GM18502 (cell line): Measurements from ENCODE around the gene ACTG1.

Source experiments
- ATAC-seq: cut with Tn5 transposase; IDR thresholded peaks from one replicate; pipeline ENCODE4 v1.9.1; 2021; ENCODE audit warnings: mild to moderate bottlenecking; ENCODE audit not compliant: unreplicated experiment, poor library complexity

Gene ACTG1

GRCh38 chr17:81545160-81545949 lies 32.8 kb upstream of the ACTG1 start:
- no peak for ATAC-seq

DNA sequence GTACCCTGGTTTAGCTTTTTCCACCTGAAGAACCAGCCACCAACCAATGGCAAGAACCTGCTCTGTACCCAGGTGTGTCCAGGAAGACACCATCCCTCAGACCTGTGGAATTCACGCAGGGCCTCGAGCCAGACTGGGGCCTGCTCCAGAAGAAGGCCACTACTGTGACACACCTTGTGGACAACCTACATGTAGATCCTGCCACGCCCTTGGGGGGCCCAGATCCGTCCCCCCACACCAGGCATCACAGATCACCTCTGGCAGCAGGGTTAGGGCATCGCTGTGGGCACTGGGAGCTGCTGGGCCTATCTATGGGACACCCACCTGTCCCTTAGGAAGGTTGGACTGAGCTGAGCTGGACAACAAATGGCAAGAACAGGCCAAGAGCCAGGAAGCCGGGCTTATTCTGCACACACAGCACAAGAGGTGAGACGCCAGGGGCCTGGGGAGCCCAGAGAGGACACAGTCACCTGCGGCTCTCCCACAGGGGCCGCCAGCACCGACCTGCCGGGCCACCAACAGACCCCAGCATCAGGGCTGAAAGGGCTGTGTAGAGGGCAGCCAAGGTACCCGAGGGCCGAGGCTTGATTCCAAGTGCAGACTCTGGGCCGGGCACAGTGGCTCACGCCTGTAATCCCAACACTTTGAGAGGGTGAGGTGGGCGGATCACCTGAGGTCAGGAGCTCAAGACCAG lies 31.8 kb upstream of the ACTG1 start:
- no peak for ATAC-seq

- no peak for ATAC-seq
Observed at GRCh38 chr17:81543756-81544155, 31.2 kb upstream of the ACTG1 start.

GRCh38 chr17:81543339-81543675 lies 30.7 kb upstream of the ACTG1 start:
- ATAC-seq: no peak

DNA sequence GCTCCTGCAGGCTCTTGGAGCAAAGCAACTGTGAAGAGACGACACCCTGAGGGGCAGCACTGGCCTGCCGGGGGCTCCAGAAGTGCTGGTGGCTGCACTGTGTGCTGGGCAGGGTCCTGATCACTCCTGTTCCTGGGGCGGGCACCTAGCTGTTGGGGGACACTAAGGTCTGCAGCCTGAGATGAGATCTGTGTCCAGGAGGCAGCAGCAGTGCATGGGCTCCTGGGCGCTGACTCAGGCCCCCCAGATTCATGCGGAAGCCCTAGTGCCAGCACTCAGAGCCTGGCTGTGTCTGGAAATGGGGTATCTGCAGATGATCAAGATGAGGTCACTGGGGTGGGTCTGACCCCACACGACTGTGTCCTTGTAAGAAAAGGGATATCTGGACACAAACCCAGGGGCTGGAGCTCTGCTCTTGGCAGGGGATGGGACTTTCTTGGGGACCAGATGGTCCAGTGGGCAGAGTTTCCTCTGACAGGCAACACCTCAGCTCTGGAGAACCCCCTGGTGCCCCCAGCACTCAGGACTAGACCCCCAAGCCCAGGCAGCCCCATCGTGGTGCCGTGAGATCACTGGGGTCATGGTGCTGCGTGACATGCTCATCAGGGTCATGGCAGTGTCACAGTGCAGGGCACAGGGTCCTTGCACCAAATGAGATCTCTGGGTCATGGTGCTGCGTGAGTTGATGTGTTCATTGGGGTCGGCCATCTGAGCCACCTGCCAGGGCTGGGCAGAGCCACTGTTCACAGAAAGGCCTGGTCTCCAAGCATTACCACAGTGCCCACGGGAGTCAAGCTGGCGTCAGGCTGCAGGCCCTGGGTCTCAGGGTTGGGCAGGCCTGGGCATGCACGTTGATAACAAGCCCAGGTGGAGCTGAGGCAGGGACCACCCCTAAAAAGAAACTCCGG lies 30.1 kb upstream of the ACTG1 start:
- no peak for ATAC-seq

- ATAC-seq: no peak
Observed at GRCh38 chr17:81541123-81541522, 28.5 kb upstream of the ACTG1 start.

DNA sequence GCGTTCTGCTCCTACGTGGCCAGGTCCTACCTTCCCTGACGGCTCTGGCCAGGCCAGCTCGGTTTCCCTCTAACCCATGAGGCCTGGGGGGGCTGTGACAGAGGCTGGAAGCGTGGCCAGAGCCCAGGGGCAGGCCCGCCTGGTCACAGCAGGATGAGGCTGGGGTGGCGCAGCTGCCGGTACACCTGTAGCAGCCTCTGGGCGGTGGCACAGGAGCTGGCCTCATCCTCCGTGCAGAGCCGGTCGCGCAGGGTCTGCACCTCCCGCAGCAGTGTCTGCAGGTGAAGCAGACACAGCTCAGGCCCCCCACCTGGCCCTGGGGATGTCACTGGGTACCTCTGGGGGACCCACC lies 28.1 kb upstream of the ACTG1 start:
- no peak for ATAC-seq

GRCh38 chr17:81539961-81540675 lies 27.5 kb upstream of the ACTG1 start:
- ATAC-seq: no peak

DNA sequence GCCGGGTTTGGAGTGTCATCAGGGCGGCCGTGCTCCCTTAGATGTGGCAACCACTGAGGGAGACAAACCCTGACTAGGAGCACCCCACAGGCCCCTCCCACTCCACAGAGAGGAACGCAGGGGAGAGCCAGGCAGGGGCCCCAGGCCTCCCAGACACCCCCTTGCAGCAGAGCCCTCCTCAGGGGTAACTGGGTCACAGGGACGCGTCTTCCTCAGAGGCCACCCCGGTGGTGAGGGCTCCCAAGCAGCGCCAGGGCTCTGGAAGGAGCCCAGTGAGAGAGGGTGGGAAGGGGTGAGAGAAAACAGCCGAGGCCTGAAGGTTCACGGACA lies 26.9 kb upstream of the ACTG1 start:
- ATAC-seq: no peak

GRCh38 chr17:81538651-81539570 lies 26.3 kb upstream of the ACTG1 start:
- no peak for ATAC-seq

DNA sequence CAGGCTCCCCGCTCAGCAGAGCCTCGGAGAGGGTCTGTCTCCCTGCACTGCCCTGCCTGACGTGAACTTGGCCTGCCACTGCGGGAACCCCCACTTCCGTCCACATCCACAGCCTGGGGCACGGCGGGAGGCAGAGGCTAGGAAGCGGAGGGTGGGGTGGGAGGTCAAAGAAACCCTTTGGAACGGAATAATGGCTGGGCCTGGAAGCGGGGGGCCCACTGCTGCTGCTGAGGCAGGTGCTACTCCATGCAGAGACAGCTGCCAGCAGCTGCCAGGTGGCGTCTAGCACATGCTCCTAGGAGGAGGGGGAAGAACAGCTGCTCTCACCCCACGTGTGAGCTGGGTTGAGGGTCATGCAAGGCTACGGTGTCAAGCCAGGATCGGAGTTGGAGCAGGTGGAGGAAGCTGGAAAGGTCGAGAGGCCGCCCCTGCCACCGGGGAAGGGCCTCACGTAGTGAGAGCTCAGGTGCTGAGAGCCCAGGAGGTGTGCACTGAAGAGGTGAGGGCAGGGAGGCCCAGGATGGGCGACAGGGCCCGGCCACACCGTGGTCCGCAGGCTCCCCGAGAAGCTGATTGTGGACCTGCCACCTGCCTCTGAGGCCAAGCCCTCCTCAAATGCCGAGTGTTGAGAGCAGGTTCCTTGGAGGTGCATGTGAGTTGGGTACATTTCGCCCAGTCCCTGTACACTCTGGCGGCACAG lies 25.4 kb upstream of the ACTG1 start:
- no peak for ATAC-seq

GRCh38 chr17:81537343-81537855 lies 24.8 kb upstream of the ACTG1 start:
- ATAC-seq: no peak

- no peak for ATAC-seq
Observed at GRCh38 chr17:81536299-81537290, 24.0 kb upstream of the ACTG1 start.

- no peak for ATAC-seq
Observed at GRCh38 chr17:81535480-81536298, 23.1 kb upstream of the ACTG1 start.

- ATAC-seq: no peak
Observed at GRCh38 chr17:81535007-81535328, 22.4 kb upstream of the ACTG1 start.

DNA sequence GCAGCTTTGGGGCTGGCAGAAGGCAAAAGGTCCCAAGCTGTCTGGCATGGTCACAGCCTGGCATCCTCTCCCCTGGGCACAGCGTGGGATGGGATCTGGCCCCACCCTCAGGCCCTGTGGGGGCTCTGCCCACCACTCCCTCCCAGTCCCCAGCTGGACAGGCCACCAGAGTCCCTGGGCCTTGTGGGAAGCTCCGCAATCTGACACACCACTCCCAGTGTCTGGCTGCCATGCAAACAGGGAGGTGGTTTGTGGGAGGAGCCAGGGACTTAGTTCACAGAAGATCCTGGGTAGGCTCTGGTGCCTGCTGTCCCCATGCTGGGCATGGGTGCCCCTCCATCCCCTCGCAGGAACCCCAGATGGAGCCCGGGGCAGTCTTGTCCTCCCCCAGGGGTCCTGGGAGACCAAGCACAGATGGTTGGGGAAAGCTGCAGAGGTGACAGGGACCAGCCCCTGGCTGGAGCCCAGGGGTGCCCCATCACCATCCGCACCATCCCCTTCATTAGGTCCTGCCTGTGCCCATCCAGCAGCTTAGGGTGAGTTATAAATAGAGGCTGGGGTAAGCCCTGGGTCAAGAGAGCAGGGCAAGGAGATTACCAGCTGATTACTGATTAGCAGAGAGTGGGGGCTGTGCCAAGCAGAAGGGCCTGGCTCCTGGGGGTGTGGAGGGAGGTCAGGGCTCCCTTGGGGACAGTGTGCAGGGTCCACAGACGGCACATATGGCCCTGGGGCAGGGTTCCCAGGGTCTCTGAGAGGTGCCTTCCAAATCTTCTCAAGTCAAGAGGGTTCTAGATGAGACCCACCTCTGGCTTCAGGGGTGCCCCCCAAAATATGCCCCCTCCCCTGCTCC lies 21.8 kb upstream of the ACTG1 start:
- ATAC-seq: no peak
